HG03575 (cell line): Measurements from ENCODE around the gene TCP10L.
A peak's percentile ranks its signal among the peaks of the same experiment; 100 is the strongest.
"Not testable (repeated sequence)": the region's sequence is repeated elsewhere in the genome, so short reads cannot be mapped to it uniquely, and the experiment has no call there.

Source experiments
- ATAC-seq: cut with Tn5 transposase; IDR thresholded peaks from one replicate; pipeline ENCODE4 v1.9.1; 2021; ENCODE audit not compliant: unreplicated experiment, insufficient number of reproducible peaks, low FRiP score; ENCODE audit errors: extremely low read depth

Gene TCP10L, protein sequence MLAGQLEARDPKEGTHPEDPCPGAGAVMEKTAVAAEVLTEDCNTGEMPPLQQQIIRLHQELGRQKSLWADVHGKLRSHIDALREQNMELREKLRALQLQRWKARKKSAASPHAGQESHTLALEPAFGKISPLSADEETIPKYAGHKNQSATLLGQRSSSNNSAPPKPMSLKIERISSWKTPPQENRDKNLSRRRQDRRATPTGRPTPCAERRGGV

DNA sequence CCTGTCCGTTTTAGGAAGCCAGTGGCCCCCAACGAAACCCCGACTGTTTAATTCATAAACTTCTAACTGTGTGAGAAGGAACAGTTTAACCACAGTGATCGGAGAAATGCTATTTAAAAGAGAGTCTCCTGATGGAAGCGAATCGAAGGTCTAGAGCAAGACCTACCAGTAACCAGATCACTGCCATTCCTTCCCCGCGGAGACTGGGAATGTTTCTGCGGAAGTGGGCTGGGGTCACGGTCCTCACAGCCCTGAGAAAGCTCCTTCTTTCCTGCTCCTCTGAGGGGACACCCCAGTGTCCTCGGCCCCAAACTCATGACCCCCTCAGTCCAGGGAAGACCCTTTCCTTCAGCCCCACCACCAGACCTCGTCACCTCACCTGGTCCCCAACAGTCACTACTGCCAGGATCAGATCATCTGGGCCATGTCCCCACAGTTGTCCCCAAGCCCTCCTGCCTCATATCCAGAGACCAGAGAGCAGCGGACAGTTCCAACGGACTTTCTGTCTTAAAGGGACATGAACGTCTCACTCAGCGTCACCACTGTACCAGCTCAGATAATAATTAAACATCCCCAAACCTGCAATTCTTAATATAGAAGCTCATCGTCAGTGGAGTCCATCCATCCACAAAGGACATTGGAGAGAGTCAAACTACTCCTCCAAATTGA, at the start of gene TCP10L:
TCP10L (minus strand) TSS at position 482 of the 669 bp plus-strand sequence. CDS start 1,219 bp downstream, outside the sequence.
- no peak for ATAC-seq

DNA sequence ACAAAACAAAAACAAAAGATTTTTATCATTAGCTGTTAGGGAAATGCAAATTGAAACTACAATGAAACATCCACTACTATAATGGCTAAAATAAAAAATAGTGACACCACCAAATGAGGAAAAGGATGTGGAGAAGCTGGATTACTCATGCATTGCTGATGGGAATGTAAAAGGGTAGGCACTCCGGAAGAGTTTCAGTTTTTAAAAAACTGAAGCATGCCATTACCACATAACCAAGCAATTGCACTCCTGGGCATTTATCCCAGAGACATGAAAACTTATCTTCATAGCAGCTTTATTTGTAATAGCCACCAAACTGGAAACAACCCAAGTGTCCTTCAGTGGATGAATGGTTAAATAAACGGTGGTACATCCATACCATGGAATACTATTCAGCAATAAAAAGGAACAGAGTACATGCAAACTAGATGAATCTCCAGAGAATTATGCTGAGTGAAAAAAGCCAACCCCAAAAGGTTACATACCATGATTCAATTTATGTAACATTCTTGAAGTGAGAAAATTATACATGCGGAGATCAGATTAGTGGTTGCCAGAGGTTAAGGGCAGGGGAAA, 41.4 kb upstream of the TCP10L start:
- no peak for ATAC-seq

DNA sequence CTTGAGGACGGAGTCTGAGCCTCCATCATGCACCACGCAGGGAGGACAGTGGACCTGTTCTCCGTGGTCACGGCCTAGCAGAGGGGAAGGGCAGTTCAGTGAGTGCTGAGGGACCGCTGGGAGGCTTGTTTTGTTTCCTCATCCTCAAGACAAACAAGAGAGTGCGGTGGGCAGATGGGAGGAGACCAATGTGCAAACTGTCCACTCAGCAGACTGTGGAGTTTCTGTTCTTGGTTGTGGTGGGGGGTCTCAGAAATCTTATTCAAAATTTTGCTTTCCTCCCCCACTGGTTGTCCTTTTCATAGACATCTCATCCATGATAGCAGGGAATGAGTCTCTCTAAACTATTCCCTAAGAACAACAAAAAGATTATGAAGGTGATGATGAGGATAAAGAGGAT, 32.9 kb upstream of the TCP10L start:
- ATAC-seq: not testable (repeated sequence)

DNA sequence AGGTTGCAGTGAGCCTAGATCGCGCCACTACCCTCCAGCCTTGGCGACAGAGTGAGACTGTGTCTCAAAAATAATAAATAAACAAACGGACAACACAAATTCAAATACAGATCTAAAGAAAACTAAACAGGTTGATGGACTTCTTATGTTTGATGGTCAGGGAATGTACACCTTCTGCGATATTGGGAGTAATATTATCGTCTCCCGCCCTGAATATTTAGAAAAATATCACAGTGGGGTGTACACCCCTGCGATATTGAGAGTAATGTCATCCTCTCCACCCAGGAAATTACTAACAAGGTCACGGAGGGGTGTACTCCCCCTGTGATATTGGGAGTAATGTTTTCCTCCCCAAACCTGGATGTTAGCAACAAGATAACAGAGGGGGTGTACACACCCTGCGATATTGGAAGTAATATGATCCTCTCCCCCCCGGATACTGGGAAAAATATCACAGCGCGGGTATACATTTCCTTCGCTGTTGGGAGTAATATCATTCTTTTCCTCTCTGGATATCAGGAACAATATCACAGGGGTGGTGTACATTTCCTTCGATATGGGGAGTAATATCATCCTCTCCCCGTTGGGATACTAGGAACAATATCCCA, 28.2 kb upstream of the TCP10L start:
- ATAC-seq: no peak

DNA sequence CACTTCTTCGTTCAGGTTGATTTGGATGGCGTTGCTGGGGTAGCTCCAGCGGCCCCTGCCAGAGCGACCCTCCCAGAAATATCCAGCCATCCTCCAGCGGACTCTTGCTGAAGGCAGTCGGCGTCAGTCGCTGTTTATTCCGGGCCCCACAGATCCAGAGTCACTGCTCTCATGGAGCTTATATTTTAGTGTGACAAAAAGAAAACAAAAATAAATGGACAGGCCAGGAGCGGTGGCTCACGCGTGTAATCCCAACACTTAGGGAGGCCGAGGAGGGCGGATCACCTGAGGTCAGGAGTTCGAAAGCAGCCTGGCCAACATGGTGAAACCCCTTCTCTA, 27.6 kb upstream of the TCP10L start:
- ATAC-seq: no peak

DNA sequence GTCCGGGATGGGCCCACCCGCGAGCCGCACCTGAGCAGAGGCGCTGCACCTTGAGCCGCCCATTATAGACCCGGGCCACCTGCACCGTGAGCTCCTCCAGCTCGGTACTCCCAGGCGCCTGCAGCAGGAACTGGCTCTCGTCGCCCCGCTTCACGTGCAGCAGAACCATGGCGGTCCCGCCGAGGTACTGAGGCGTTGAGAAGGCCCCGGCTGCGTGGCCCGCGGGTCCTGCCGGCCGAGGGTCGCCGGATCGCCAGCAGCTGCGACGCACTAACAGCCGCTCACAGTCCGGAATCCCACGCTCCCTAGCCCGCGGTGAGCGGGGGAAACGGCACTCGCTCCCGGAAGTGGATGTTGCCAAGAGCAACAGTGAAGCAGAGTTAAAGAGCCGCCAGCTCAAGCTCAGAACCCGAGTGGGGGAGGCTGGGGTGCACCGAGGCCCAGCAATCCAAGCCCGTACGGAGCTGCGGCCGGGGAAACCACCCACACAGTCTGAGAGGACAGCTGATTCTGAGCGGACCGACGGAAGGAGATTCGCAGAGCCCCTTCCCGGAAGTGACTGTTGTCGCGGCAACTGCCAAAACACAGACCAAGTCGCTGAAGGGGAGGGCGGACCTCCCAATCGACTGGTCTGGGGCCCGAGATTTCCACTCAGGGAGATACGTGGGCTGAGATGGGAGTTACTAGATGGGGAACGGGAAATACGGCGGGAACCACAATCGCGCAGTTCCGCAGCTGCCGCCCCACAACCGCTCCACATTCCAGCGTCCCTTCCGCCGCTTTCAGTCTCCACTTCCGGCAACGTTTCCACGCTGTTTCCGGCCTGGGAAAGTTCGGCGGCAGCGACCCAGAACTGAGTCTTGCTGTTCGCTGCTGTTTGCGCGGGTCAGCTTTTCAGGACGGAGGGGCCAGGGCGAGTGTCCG, 27.0 kb upstream of the TCP10L start, which contains the start of gene CFAP298:
CFAP298 (minus strand) TSS at position 303 of the 924 bp plus-strand sequence; CDS start at position 169, 134 bp downstream.
- ATAC-seq: peak; percentile 74

DNA sequence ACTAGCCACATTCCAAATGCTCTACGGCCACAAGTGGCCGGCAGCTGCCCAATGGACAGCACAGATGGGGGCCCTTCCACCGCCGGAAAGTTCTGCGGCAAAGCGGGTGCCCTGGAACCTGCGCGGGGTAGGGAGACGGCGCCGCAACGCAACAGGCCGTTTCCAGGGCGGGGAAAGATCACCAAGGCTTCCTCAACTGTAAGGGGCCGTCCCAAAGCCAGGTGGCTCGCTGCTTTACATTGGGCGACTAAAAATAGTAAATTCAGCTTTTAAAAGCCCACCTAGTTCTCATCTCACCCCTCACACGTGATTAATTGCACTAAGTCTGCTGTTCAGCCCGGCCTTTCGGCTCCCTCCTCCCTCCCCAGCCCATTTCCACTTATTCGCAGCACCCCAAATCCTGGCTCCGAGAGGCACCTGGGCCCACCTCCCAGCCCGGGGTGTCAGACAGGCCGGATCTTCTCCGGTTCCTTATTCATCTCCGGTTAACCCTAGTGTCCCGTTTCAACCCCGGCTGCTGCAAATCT, 26.2 kb upstream of the TCP10L start:
- no peak for ATAC-seq

DNA sequence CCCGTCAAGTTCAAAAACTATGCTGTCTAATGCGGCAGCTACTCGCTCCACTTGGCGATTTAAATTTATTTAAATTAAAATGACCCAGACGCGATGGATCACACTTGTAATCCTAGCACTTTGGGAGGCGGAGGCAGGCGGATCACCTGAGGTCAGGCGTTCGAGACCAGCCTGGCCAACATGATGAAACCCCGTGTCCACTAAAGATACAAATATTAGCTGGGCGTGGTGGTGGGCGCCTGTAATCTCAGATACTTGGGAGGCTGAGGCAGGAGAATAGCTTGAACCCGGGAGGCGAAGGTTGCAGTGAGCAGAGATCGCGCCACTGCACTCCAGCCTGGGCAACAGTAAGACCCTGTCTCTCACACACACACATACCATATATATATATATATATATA, 25.6 kb upstream of the TCP10L start:
- ATAC-seq: not testable (repeated sequence)

DNA sequence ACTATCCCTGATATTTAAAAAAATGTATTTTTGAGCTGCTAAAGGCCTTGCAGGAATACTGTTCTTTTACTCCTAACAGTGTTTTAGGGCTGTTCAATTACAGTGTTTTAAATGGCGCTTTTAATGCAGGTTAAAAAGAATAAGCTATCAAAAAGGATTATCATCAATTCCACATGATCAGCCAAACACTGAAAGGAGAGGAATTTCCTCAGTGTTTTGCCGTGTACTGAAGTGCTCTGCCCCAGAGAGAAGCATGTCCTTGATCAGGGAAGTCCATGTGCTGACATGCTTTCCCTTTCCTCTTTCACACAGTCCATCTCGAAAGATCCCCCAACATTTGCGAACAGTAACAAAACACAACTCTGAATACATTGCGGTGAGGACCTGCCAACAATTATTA, 23.5 kb upstream of the TCP10L start:
- ATAC-seq: no peak

DNA sequence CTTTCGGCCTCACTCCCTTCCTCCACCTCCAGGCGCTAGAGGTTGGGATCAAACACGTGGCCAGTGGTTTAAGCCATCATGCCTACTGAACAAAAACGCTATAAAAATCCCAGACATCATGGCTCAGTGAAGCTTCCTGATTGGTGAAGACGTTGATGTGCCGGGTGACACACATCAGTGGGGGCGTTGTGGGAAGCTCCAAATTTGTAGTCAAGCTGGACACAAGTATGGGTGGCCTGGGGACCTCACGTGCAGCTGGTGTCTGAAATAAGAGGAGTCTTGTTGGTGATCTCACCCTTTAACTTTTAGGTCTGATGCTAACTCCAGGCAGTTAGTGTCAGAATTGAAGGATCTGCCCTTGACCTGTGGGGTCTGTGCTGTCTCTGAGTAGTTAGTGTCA, 20.1 kb upstream of the TCP10L start:
- no peak for ATAC-seq

DNA sequence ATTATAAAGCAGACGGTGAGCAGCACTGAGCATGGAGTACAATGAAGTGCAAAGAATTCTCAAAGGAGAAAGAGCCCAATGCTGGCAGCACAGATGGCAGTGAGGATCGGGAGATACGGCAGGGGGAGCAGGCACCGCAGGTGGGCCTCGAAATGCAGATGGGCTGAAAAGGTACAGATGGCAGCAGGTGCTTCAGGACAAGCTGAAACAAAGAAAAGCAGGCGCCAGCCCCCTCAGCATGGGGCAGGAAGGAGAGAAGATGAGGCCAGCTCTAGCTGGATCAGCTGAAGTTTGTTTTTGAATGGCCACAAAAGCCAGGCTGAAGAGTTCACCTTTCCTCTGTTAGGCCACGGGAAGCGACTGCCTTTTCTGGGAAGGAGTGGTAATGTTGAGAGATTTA, 19.1 kb upstream of the TCP10L start:
- ATAC-seq: no peak

DNA sequence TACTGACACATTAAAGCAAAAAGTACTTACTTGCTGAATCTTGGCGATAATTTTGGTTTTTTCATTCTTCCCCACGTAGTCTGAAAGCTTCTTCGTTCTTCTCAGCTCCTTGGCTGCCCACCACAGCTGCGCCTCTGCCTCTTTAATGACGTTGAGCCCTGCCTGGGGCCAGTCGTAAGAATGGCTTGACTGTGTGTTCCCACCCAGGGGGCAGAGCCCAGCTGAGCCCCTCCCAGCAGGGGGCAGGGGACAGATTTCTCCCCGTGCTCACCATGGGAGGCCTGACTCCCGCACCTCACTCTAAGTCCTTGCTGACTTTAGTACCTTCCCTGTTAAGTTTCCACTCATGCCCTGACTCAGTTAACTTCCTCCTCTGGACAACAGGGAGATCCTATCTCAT, 17.8 kb upstream of the TCP10L start:
- ATAC-seq: no peak

DNA sequence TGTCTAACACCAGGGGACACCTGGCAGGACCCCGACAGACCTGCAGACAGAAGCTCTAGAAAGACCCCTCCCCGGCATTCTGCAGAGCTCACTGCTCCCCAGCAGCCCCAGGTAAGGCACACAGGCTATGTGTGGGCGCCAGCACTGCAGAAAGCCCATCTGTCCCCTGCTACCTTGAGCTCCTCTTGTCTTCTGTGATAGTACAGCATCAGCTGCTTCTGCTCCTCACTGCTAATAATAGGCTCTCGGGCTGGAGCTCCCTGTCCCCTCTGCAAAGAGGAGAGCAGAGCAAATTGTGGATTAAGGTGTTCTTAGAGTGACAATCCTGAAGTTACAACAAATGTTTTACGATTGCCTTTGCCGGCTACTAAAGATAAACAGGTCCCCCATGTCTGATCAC, 16.8 kb upstream of the TCP10L start:
- no peak for ATAC-seq

DNA sequence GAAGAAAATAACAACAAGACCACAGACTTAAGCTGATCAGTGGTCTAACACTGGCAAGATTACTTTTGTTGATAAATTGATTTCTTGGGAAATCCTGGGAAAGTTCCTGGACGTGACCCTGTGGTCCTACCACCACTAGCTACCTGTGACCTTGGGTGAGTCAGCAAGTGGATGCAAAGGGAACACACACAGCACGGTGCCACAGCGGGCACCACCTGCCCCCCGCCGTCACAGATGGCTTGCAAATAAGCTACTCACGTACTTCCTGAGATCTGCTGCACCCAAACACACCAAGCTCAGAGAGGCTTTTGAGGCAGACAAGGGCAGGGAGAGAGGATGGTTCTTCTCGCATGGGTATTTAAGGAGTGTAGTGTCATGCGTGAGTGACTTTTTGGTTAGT, 14.2 kb upstream of the TCP10L start:
- ATAC-seq: no peak

DNA sequence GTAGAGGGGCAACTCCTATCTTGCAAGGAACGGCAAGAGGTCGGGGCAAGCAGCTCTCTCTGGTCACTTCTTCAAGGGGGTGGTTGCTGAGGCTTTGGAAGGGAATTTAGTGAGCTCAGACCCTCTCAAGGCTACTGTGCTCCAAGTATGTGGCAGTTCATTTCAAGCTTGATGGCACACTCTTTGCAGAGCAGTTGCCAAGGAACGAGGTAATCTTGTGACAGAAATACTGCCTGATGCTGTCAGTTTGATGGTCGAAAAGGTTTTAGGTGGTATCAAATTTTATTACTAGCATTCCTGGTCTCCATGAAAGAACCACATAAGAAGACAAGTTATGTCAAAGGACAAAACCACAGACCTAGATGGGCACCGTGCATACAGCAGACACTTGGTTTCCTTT, 13.8 kb upstream of the TCP10L start:
- ATAC-seq: no peak

DNA sequence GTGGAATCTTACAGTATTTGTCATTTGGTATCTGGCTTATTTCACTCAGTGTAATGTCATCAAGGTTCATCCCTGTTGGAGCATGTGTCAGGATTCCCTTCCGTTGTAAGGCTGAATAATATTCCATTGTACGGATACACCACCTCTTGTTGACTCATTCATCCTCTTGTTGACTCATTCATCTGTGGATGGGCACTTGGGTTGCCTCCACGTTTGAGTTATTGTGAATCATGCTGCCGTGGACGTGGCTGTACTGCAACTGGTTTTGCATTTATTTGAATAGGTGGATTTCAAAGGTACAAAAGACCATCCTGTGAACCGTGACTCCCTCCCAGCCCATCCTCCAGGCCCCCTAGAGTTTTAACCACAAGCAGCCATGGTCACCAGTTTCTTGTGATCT, 11.9 kb upstream of the TCP10L start:
- ATAC-seq: no peak

DNA sequence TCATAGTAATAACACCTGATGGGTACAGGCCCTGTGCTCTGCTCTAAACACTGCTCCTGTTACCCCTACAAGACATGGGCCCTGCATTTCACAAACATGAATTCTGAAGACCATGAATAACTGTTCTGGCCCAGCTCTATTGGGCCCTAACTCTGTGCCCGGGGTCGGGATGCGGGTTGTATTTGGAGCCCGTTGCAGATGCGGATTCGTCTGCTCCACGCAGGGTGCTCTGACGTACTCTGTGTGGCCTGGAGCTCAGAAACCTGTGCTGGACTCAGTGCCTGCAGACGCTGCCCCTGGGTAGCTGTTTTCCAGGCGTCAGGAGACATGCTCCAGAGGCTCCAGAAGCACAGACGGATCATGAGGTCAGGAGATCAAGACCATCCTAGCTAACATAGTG, 10.1 kb upstream of the TCP10L start:
- no peak for ATAC-seq

DNA sequence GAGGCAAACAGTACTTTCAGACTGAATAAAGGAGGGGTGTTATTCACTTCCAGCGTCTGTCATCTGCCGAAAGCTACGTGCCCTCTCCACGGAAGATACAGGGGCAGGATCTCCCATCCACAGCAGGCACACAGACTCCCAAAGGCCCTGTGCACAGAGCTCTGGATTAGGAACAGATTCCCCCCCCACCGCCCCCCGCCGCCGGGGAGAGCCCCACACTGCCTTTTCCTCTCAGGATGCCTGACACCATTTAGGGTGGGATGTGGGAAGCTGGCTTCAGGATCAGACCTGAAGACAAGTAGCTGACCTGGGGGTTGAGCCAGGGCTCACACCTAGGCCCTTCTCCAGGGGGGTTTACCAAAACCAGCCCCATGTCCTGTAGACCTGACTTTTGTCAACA, 8.4 kb upstream of the TCP10L start:
- no peak for ATAC-seq

DNA sequence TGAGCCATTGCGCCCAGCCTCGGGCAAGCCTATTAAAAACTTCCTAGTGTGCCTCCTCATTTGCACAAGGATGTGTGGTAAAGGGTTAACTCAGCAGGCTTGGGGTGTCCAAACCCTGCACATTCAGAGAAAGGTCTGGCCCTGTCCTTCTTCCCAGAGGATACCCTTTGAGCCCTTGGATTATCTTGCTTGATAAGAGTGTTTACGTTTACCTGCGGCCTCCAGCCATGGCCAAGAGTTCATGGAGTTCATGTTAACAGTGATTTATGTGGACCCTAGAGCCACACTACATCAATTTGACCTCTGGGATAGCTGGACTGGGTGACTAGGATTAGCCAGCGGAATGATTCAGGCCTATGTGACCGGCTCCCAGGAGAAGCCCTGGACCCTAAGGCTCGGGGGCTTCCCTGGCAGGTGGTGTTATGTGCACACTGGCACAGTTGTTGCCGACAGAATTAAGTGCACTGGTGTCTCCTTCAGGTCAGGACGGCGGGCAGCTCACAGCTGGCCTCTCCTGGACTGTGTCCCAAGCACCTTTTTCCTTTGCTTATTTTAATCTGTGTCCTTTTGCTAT, 7.7 kb upstream of the TCP10L start:
- ATAC-seq: no peak
